ENCODE data around the gene SBK3. TPM values are rescaled to one million over a fixed set of nuclear protein-coding genes. Genes with fewer than 3 reads are reported as not detected.

SBK3 gene
- total and polyA plus RNA-seq, 10 of the 15 experiments (the other 5 are each of a cell fraction or from before 2014, with no cell fraction given) = not detected

DNA sequence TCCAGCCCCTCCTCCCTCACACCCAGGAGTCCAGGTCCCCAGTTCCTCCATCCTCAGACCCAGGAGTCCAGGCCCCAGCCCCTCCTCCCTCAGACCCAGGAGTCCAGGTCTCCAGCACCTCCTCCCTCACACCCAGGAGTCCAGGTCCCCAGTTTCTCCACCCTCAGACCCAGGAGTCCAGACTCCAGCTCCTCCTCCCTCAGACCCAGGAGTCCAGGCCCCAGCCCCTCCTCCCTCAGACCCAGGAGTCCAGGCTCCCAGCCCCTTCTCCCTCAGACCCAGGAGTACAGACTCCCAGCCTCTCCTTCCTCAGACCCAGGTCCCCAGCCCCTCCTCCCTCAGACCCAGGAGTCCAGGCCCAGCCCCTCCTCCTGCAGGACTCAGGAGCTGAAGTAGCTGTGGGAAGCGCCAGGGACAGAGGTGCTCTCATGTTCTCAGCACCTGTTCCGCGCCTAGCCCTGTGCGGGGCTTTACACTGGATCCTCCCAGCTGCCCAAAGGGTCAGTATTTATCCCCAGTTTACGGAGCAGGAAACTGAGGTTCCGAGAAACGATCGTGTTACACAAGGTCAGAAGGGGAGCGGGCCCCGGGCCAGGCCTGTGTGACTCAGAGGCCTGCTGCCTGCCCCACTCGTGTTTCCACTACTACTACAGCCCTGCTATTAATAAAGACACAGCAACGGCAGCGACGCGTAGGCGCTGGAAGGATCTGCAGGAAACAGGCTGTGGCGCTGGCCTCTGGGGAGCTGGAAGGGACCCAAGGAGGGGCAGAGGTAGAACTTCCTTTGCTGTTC, 1.7 kb upstream of the SBK3 start:
- in situ Hi-C loops (cut with MboI) = no loop called here
- Histone ChIP-seq H3K4me1 (ENCODE audit: control insufficient read depth, insufficient read depth, low read length) (no peaks in the 10 kb centered on the region), H3K79me2 (ENCODE audit: control insufficient read depth, insufficient read depth, low read length) (no peaks in the 10 kb centered on the region), H3K4me2 (ENCODE audit: control insufficient read depth, insufficient read depth) (no peak overlapping the region), H3K9ac (ENCODE audit: control insufficient read depth, insufficient read depth, low read length) (no peak overlapping the region), H3K9me3 (replicated peaks; ENCODE audit: control insufficient read depth, insufficient read depth, low read length) (no peaks in the 10 kb centered on the region), H4K20me1 (ENCODE audit: control insufficient read depth, insufficient read depth) (no peaks in the 10 kb centered on the region), H3K4me3 (no peak overlapping the region), H3K27ac (ENCODE audit: control insufficient read depth, insufficient read depth) (no peak overlapping the region), H3K36me3 (ENCODE audit: control insufficient read depth in 2 of 2, insufficient read depth in 2 of 2, low read length in 1 of 2) (no peaks in the 10 kb centered on the region), H2AFZ (ENCODE audit: control insufficient read depth, low read depth, low read length) (no peak overlapping the region), H3K27me3 (replicated peaks in 1 of 2; ENCODE audit: control insufficient read depth in 2 of 2, insufficient read depth in 2 of 2, low read length in 1 of 2) (peaks cover 1 to 7% of the 10 kb centered on the region in 2 experiments; a peak in 3 of 4 replicates)
- intact Hi-C loops (cut with micrococcal nuclease; ENCODE audit: unreplicated experiment) = no loop called here
- ChIA-PET SMC1A (ENCODE audit: uncharacterized antibody, unreplicated experiment) (no interaction called here), CTCF (no interaction called here), RAD21 (ENCODE audit: unreplicated experiment) (interaction anchor here (0.6 to 0.7 kb wide), 3 partner anchors 25 to 71 kb away, joined by 3 to 6 read pairs (median 3); no protein-coding TSS in a partner anchor), POLR2A (no interaction called here)
- no peak for TF ChIP-seq ZNF687 (IDR thresholded peaks at IDR 0.05)
- no peak for TF ChIP-seq EED (IDR thresholded peaks at IDR 0.05; ENCODE audit: low read depth)
- TF ChIP-seq STAT1 (conservative IDR thresholded peaks at IDR 0.05) = no peak
- no peak for TF ChIP-seq FOXM1 (IDR thresholded peaks at IDR 0.05; ENCODE audit: low read depth, low read length)
- TF ChIP-seq CEBPB (IDR thresholded peaks at IDR 0.05; ENCODE audit: borderline replicate concordance in 1 of 2, low read depth in 2 of 2, low read length in 2 of 2) = no peak
- no peak for TF ChIP-seq CHD2 (IDR thresholded peaks at IDR 0.05; ENCODE audit: borderline replicate concordance, low read depth, low read length)
- TF ChIP-seq NR2C1 (IDR thresholded peaks at IDR 0.05) = no peak
- no peak for TF ChIP-seq HCFC1 (IDR thresholded peaks at IDR 0.05; ENCODE audit: low read length)
- TF ChIP-seq ATF7 (IDR thresholded peaks at IDR 0.05; ENCODE audit: low read depth) = no peak
- no peak for TF ChIP-seq ZNF24 (IDR thresholded peaks at IDR 0.05)
- DNase-seq (ENCODE audit: low read depth, low spot score) = no peak
- ATAC-seq = no peak
- 29% methylated on average over 17 of the region's 17 CpGs for WGBS (ENCODE audit: insufficient coverage, insufficient replicate concordance, low lambda C conversion rate, missing lambda C conversion rate)
- no peak for FAIRE-seq
- no TSS peak for BruUV-seq (replicated peaks)
